Endothelial cell of umbilical vein (primary cell): ENCODE measurements around the gene DLGAP1. TPM values are rescaled to one million over a fixed set of nuclear protein-coding genes. Genes with fewer than 3 reads are reported as not detected.

Source experiments
- BruUV-seq: library from RNA; stranded (reverse); fragments of 400-500 nt; replicated peaks from 2 replicates; lab custom pipeline; 2021; lab: Mats Ljungman, UMichigan
- CTCF ChIA-PET: fragments of 300-600, 350-600 bp; sonication (Branson Sonifier 250); formaldehyde crosslinking; loops from one replicate; lab custom pipeline; 2021; ENCODE audit warnings: antibody characterized with exemption, inconsistent platforms; lab: Charles Lee
- POLR2A ChIA-PET: fragments of 300-600, 350-600 bp; sonication (Branson Sonifier 250); formaldehyde crosslinking; loops from one replicate; lab custom pipeline; 2021; ENCODE audit warnings: antibody characterized with exemption, inconsistent platforms; lab: Charles Lee
- DNase-seq: peaks from one replicate; pipeline ENCODE4 v3.0.0-alpha.2; 2011; ENCODE audit warnings: low read depth, low spot score
- FAIRE-seq: peaks from 2 replicates; lab custom pipeline; 2011; peaks lifted over from hg19 to GRCh38; lab: Jason Lieb, UNC
- H2AFZ ChIP-seq: 2 replicates; pipeline ENCODE4 v1.6.0; 2012; ENCODE audit warnings: low read depth, low read length, control low read depth, inconsistent platforms
- H3K27ac ChIP-seq: 2 replicates; pipeline ENCODE4 v1.5.1; 2011; ENCODE audit warnings: low read depth, mild to moderate bottlenecking, control low read depth, low read length, moderate library complexity; ENCODE audit not compliant: insufficient read depth
- H3K27me3 ChIP-seq, 2 experiments: 2 replicates each; pipeline versions ENCODE4 v1.6.0 to v1.6.1; 2011; ENCODE audit warnings: low read length in 2 of 2, mixed read lengths in 1 of 2; ENCODE audit not compliant: control insufficient read depth in 2 of 2, insufficient read depth in 2 of 2
- H3K36me3 ChIP-seq, 2 experiments: 2 replicates in 1 of 2; 3 replicates in 1 of 2; pipeline ENCODE4 v1.5.1; 2011; ENCODE audit warnings: low read length in 2 of 2, mild to moderate bottlenecking in 1 of 2, moderate library complexity in 1 of 2; ENCODE audit not compliant: control insufficient read depth in 2 of 2, insufficient read depth in 2 of 2; ENCODE audit errors: extremely low read depth in 1 of 2
- H3K4me1 ChIP-seq: 3 replicates; pipeline ENCODE4 v1.5.1; 2011; ENCODE audit warnings: mild to moderate bottlenecking, low read length; ENCODE audit not compliant: control insufficient read depth, insufficient read depth; ENCODE audit errors: extremely low read depth
- H3K4me2 ChIP-seq: 2 replicates; pipeline ENCODE4 v1.6.1; 2011; ENCODE audit warnings: low read length, control low read depth, mixed read lengths; ENCODE audit not compliant: insufficient read depth
- H3K4me3 ChIP-seq, 3 experiments: fragments of 200-600 bp in 1 of 3; sonication (generic), shearing (Covaris generic) in 1 of 3; replicated peaks in 1 of 3; 2 replicates each; pipeline ENCODE4 v1.5.1; 2011 to 2016; ENCODE audit warnings: control low read depth in 3 of 3, low read length in 3 of 3, mild to moderate bottlenecking in 2 of 3, inconsistent platforms in 1 of 3, low read depth in 1 of 3, moderate library complexity in 1 of 3; ENCODE audit not compliant: insufficient read depth in 1 of 3
- H3K79me2 ChIP-seq: 2 replicates; pipeline ENCODE4 v1.6.0; 2012; ENCODE audit warnings: low read length, inconsistent platforms; ENCODE audit not compliant: control insufficient read depth, insufficient read depth
- H3K9ac ChIP-seq: replicated peaks from 2 replicates; pipeline ENCODE3; 2011; ENCODE audit warnings: low read length, control low read depth; ENCODE audit not compliant: insufficient read depth; ENCODE audit errors: extremely low read depth
- H3K9me1 ChIP-seq: replicated peaks from 3 replicates; pipeline ENCODE4 v1.6.0; 2011; ENCODE audit warnings: mild to moderate bottlenecking, low read length; ENCODE audit not compliant: control insufficient read depth, insufficient read depth; ENCODE audit errors: extremely low read depth
- H3K9me3 ChIP-seq: replicated peaks from 2 replicates; pipeline ENCODE4 v1.5.1; 2012; ENCODE audit warnings: low read length, inconsistent platforms; ENCODE audit not compliant: control insufficient read depth, insufficient read depth
- H4K20me1 ChIP-seq: replicated peaks from 2 replicates; pipeline ENCODE3; 2011; ENCODE audit warnings: mild to moderate bottlenecking, low read length; ENCODE audit not compliant: control insufficient read depth, insufficient read depth; ENCODE audit errors: extremely low read depth
- CTCF ChIP-seq, 2 donors: IDR thresholded peaks; 1 replicate in 1 of 2; 2 replicates in 1 of 2; pipeline ENCODE4 v1.5.1; 2011; ENCODE audit warnings: low read length in 2 of 2, mild to moderate bottlenecking in 2 of 2, moderate library complexity in 2 of 2, control low read depth in 1 of 2, inconsistent platforms in 1 of 2, low read depth in 1 of 2; ENCODE audit not compliant: insufficient read depth in 1 of 2; ENCODE audit errors: extremely low read depth in 1 of 2
- EZH2 ChIP-seq: IDR thresholded peaks from 2 replicates; pipeline ENCODE4 v1.6.1; 2012; ENCODE audit warnings: borderline replicate concordance, low read depth, mild to moderate bottlenecking, moderate library complexity, low read length, inconsistent platforms; ENCODE audit not compliant: severe bottlenecking
- FOS ChIP-seq: IDR thresholded peaks from 2 replicates; pipeline ENCODE4 v1.6.1; 2011; ENCODE audit warnings: mild to moderate bottlenecking, low read length, moderate library complexity, borderline replicate concordance; ENCODE audit not compliant: insufficient read depth
- GATA2 ChIP-seq: IDR thresholded peaks from 2 replicates; pipeline ENCODE4 v1.7.0; 2011; ENCODE audit warnings: low read depth, mild to moderate bottlenecking, moderate library complexity, mixed read lengths, low read length; ENCODE audit not compliant: insufficient read length, insufficient read depth
- JUN ChIP-seq: IDR thresholded peaks from 2 replicates; pipeline ENCODE4 v1.6.1; 2011; ENCODE audit warnings: borderline replicate concordance, low read depth; ENCODE audit not compliant: insufficient read length, insufficient read depth
- MAX ChIP-seq: IDR thresholded peaks from 2 replicates; pipeline ENCODE4 v1.6.1; 2011; ENCODE audit not compliant: insufficient read depth, insufficient read length
- MYC ChIP-seq: IDR thresholded peaks from one replicate; pipeline ENCODE4 v1.6.1; 2011; ENCODE audit warnings: mild to moderate bottlenecking, low read depth, low read length
- POLR2A ChIP-seq: IDR thresholded peaks from 2 replicates; pipeline ENCODE4 v1.6.1; 2012; ENCODE audit warnings: low read depth, mild to moderate bottlenecking, control low read depth, low read length
- POLR2AphosphoS5 ChIP-seq: IDR thresholded peaks from 2 replicates; pipeline ENCODE4 v1.6.1; 2012; ENCODE audit warnings: low read depth, mild to moderate bottlenecking, control low read depth, low read length, moderate library complexity; ENCODE audit not compliant: insufficient read depth
- dilution Hi-C: fragments of 300-500 bp; cut with MboI; formaldehyde crosslinking; loops from one replicate; pipeline ENCODE4 v1.15.0; 2019; ENCODE audit warnings: low sequenced_read_pairs; ENCODE audit not compliant: extremely low pct_ligation_motif_present
- intact Hi-C: fragments of 100-400 bp; cut with micrococcal nuclease; formaldehyde crosslinking; loops from one replicate; pipeline ENCODE4 v1.10.0; 2022
- polyA plus RNA-seq, 4 experiments: library from polyadenylated mRNA; depleted of rRNA in 3 of 4; stranded (reverse) in 3 of 4; unstranded in 1 of 4; fragments of >200 nt; gene quantifications; 2 replicates each; pipeline versions ENCODE4 v1.2.1 to v1.2.3, GENCODE V29; 2011 to 2012; ENCODE audit warnings: missing spikeins in 1 of 4
- total RNA-seq: library from RNA; stranded (reverse); gene quantifications from 2 replicates; pipeline ENCODE4 v1.2.3, GENCODE V29; 2021

DLGAP1 gene
- total and polyA plus RNA-seq, 2 donors (not counting 3 experiments of a cell fraction or from before 2014, with no cell fraction given) = 0.04 TPM; not detected in 1

- H3K4me1 ChIP-seq = peaks cover 9% of the 10 kb centered on the region
- ChIA-PET POLR2A (no interaction called here), CTCF (interaction anchor here (1.3 kb wide), 1 partner anchor 140 kb away, joined by 4 read pairs; no protein-coding TSS in a partner anchor)
- no peaks in the 10 kb centered on the region for H3K27me3 ChIP-seq
- H3K27ac ChIP-seq = no peak overlapping the region
- no peaks in the 10 kb centered on the region for H3K36me3 ChIP-seq
- no peaks in the 10 kb centered on the region for H3K9me3 ChIP-seq
- H3K79me2 ChIP-seq = no peaks in the 10 kb centered on the region
- BruUV-seq = no TSS peak
- intact Hi-C loops = no loop called here
- no peaks in the 10 kb centered on the region for H3K9me1 ChIP-seq
- H3K9ac ChIP-seq = no peak overlapping the region
- TF ChIP-seq POLR2A (no peak), FOS (no peak), MAX (no peak), GATA2 (no peak), EZH2 (no peak), JUN (no peak), POLR2AphosphoS5 (no peak), CTCF (IDR thresholded peaks at IDR 0.05; ENCODE audit: extremely low read depth in 1 of 2, insufficient read depth in 1 of 2, low read depth in 1 of 2, low read length in 2 of 2) (no peak), MYC (no peak)
- dilution Hi-C loops = no loop called here
- DNase-seq (no peak), FAIRE-seq (no peak)
- H4K20me1 ChIP-seq = no peaks in the 10 kb centered on the region
- no peak overlapping the region for H2AFZ ChIP-seq
- no peak overlapping the region for H3K4me3 ChIP-seq
- no peak overlapping the region for H3K4me2 ChIP-seq
These were observed 726.2 kb downstream of the DLGAP1 start for GRCh38 chr18:3728704-3729437.
